ENCODE data around the gene RAB15.

Gene RAB15

GRCh38 chr14:64987438-64987767 is 15.3 kb upstream of the RAB15 start:
- DNase-seq: no peak

- DNase-seq: peak; percentile 96
Measured at GRCh38 chr14:64986648-64987437, 14.7 kb upstream of the RAB15 start, which contains the start of gene FNTB. FNTB (plus strand) TSS chr14:64986895; CDS start chr14:64986954, 59 bp downstream.

GRCh38 chr14:64983439-64984310 is 11.5 kb upstream of the RAB15 start:
- no peak for DNase-seq

- DNase-seq: no peak
Measured at GRCh38 chr14:64979336-64980074, 7.4 kb upstream of the RAB15 start.

- DNase-seq: no peak
Measured at GRCh38 chr14:64974563-64974962, 2.4 kb upstream of the RAB15 start.

GRCh38 chr14:64973826-64974225 is 1.7 kb upstream of the RAB15 start:
- no peak for DNase-seq

GRCh38 chr14:64973026-64973442 is 898 bp upstream of the RAB15 start:
- DNase-seq: no peak

- peak; percentile 44 for DNase-seq
Measured at GRCh38 chr14:64971491-64971942, 619 bp downstream of the RAB15 start.

- DNase-seq: no peak
Measured at GRCh38 chr14:64970776-64971477, 1.2 kb downstream of the RAB15 start.

- DNase-seq: no peak
Measured at GRCh38 chr14:64970041-64970440, 2.1 kb downstream of the RAB15 start.

- DNase-seq: no peak
Measured at GRCh38 chr14:64968651-64969050, 3.5 kb downstream of the RAB15 start.

- DNase-seq: no peak
Measured at GRCh38 chr14:64968167-64968566, 4.0 kb downstream of the RAB15 start.

- no peak for DNase-seq
Measured at GRCh38 chr14:64966976-64967375, 5.2 kb downstream of the RAB15 start.

- no peak for DNase-seq
Measured at GRCh38 chr14:64965356-64966000, 6.7 kb downstream of the RAB15 start.

GRCh38 chr14:64963611-64964010 is 8.5 kb downstream of the RAB15 start:
- no peak for DNase-seq

GRCh38 chr14:64960762-64961276 is 11.3 kb downstream of the RAB15 start:
- DNase-seq: no peak

GRCh38 chr14:64958743-64959142 is 13.4 kb downstream of the RAB15 start:
- no peak for DNase-seq

GRCh38 chr14:64958201-64958600 is 13.9 kb downstream of the RAB15 start:
- no peak for DNase-seq

- no peak for DNase-seq
Measured at GRCh38 chr14:64956697-64957406, 15.3 kb downstream of the RAB15 start.

- DNase-seq: no peak
Measured at GRCh38 chr14:64955297-64955696, 16.8 kb downstream of the RAB15 start.

Measured in left hindlimb (tissue), 1 donor.